DND-41 (cell line): ENCODE data around the gene STMND1.
"Not testable (repeated sequence)": the region's sequence is repeated elsewhere in the genome, so short reads cannot be mapped to it uniquely, and the experiment has no call there.

ENCODE experiments used
- ATAC-seq: fragments of 200-7000 bp; cut with Tn5 transposase; 3 replicates; pipeline ENCODE4 v1.9.1; 2021; ENCODE audit warnings: low read depth; ENCODE audit not compliant: insufficient read depth
- DNase-seq: peaks from one replicate; pipeline ENCODE4 v3.0.0-alpha.2; 2020
- H2AFZ ChIP-seq: 2 replicates; pipeline ENCODE4 v1.6.0; 2012; ENCODE audit warnings: low read depth, low read length
- H3K27ac ChIP-seq: 2 replicates; pipeline ENCODE4 v1.5.1; 2012; ENCODE audit warnings: low read length, inconsistent platforms
- H3K27me3 ChIP-seq: fragments of 200-600 bp; sonication (generic); 2 replicates; pipeline ENCODE4 v1.6.0; 2012; ENCODE audit warnings: low read length, mild to moderate bottlenecking, inconsistent platforms; ENCODE audit not compliant: insufficient read depth, poor library complexity
- H3K36me3 ChIP-seq: 2 replicates; pipeline ENCODE4 v1.5.1; 2012; ENCODE audit warnings: low read length, inconsistent platforms; ENCODE audit not compliant: insufficient read depth
- H3K4me1 ChIP-seq: 2 replicates; pipeline ENCODE4 v1.5.1; 2012; ENCODE audit warnings: mild to moderate bottlenecking, low read length; ENCODE audit not compliant: insufficient read depth
- H3K4me2 ChIP-seq: 2 replicates; pipeline ENCODE4 v1.6.0; 2012; ENCODE audit warnings: mild to moderate bottlenecking, moderate library complexity, low read length, inconsistent platforms; ENCODE audit not compliant: insufficient read depth
- H3K4me3 ChIP-seq, 2 experiments: fragments of 200-600 bp in 1 of 2; shearing (Covaris generic) in 1 of 2; 2 replicates each; pipeline ENCODE4 v1.5.1; 2012 to 2016; ENCODE audit warnings: inconsistent platforms in 2 of 2, low read length in 2 of 2, mild to moderate bottlenecking in 2 of 2, low read depth in 1 of 2, moderate library complexity in 1 of 2
- H3K79me2 ChIP-seq: 2 replicates; pipeline ENCODE4 v1.6.0; 2012; ENCODE audit warnings: low read length, inconsistent platforms; ENCODE audit not compliant: insufficient read depth
- H3K9ac ChIP-seq: 2 replicates; pipeline ENCODE4 v1.6.0; 2012; ENCODE audit warnings: low read depth, mild to moderate bottlenecking, inconsistent platforms, low read length, moderate library complexity
- H3K9me3 ChIP-seq: 2 replicates; pipeline ENCODE4 v1.5.1; 2012; ENCODE audit warnings: low read length, moderate library complexity, mild to moderate bottlenecking, inconsistent platforms; ENCODE audit not compliant: insufficient read depth, severe bottlenecking
- H4K20me1 ChIP-seq: 2 replicates; pipeline ENCODE4 v1.6.0; 2012; ENCODE audit warnings: low read length; ENCODE audit not compliant: insufficient read depth
- EZH2 ChIP-seq: IDR thresholded peaks from 3 replicates; pipeline ENCODE4 v1.6.1; 2012; ENCODE audit warnings: borderline replicate concordance, low read depth, mild to moderate bottlenecking, moderate library complexity, low read length, inconsistent platforms; ENCODE audit not compliant: severe bottlenecking
- TF ChIP-seq, protein P1 (sequence below): IDR thresholded peaks from 2 replicates; pipeline ENCODE4 v1.5.1; 2012; ENCODE audit warnings: borderline replicate concordance, low read length, moderate library complexity, mild to moderate bottlenecking; ENCODE audit not compliant: poor library complexity, severe bottlenecking; ENCODE audit errors: extremely low read depth

STMND1 gene

GRCh38 chr6:17062871-17063440 lies 38.9 kb upstream of the STMND1 start:
- Histone ChIP-seq H3K4me2 (no peak overlapping the region), H3K4me3 (no peak overlapping the region), H3K9me3 (no peaks in the 10 kb centered on the region), H3K4me1 (no peaks in the 10 kb centered on the region), H4K20me1 (no peaks in the 10 kb centered on the region), H2AFZ (no peak overlapping the region), H3K9ac (no peak overlapping the region), H3K79me2 (no peaks in the 10 kb centered on the region), H3K36me3 (no peaks in the 10 kb centered on the region), H3K27ac (no peak overlapping the region), H3K27me3 (no peaks in the 10 kb centered on the region)
- TF ChIP-seq, protein P1, sequence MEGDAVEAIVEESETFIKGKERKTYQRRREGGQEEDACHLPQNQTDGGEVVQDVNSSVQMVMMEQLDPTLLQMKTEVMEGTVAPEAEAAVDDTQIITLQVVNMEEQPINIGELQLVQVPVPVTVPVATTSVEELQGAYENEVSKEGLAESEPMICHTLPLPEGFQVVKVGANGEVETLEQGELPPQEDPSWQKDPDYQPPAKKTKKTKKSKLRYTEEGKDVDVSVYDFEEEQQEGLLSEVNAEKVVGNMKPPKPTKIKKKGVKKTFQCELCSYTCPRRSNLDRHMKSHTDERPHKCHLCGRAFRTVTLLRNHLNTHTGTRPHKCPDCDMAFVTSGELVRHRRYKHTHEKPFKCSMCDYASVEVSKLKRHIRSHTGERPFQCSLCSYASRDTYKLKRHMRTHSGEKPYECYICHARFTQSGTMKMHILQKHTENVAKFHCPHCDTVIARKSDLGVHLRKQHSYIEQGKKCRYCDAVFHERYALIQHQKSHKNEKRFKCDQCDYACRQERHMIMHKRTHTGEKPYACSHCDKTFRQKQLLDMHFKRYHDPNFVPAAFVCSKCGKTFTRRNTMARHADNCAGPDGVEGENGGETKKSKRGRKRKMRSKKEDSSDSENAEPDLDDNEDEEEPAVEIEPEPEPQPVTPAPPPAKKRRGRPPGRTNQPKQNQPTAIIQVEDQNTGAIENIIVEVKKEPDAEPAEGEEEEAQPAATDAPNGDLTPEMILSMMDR, result no peak
- TF ChIP-seq EZH2, result no peak
- no peak for DNase-seq
- no peak for ATAC-seq

GRCh38 chr6:17064975-17065374 lies 36.9 kb upstream of the STMND1 start:
- Histone ChIP-seq H3K27me3 (no peaks in the 10 kb centered on the region), H3K9me3 (peaks cover 4% of the 10 kb centered on the region), H3K4me3 (no peak overlapping the region), H2AFZ (no peak overlapping the region), H3K79me2 (no peaks in the 10 kb centered on the region), H3K36me3 (no peaks in the 10 kb centered on the region), H4K20me1 (no peaks in the 10 kb centered on the region), H3K9ac (no peak overlapping the region), H3K4me1 (no peaks in the 10 kb centered on the region), H3K27ac (no peak overlapping the region), H3K4me2 (no peak overlapping the region)
- TF ChIP-seq, protein P1, result no peak
- TF ChIP-seq EZH2, result no peak
- ATAC-seq (no peak), DNase-seq (no peak)

DNA sequence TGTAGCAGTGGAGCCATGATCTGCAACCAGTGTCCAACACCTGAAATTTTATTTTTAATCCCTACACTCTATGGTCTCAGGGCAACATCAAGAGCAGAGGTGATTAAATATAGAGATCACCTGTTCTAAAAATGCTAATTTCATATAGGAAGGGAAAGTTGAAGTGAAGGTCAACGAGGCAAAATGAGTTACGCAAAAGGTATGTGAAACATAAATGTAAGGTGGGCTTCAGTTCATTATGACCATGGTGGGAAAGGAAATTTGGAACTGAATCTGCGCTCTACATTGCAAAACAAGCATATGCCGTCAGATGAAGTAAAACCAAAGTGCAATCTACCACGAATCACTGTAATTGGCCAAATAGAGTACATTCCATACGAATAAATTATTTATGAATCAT lies 35.2 kb upstream of the STMND1 start:
- H3K4me2 ChIP-seq, result no peak overlapping the region
- DNase-seq (no peak), ATAC-seq (no peak)
- H3K4me1 ChIP-seq, result no peaks in the 10 kb centered on the region
- H3K27ac ChIP-seq, result no peak overlapping the region
- no peaks in the 10 kb centered on the region for H3K27me3 ChIP-seq
- H3K79me2 ChIP-seq, result no peaks in the 10 kb centered on the region
- peaks cover 4% of the 10 kb centered on the region for H3K9me3 ChIP-seq
- H3K36me3 ChIP-seq, result no peaks in the 10 kb centered on the region
- no peak overlapping the region for H3K9ac ChIP-seq
- TF ChIP-seq EZH2, result no peak
- TF ChIP-seq, protein P1, result no peak
- H4K20me1 ChIP-seq, result no peaks in the 10 kb centered on the region
- H2AFZ ChIP-seq, result no peak overlapping the region
- no peak overlapping the region for H3K4me3 ChIP-seq

GRCh38 chr6:17068972-17069371 lies 32.9 kb upstream of the STMND1 start:
- not testable (repeated sequence) for H3K27me3 ChIP-seq, H3K4me2 ChIP-seq, H2AFZ ChIP-seq, H3K9ac ChIP-seq, H3K79me2 ChIP-seq, H3K4me1 ChIP-seq, H3K9me3 ChIP-seq, ATAC-seq, H3K27ac ChIP-seq, H4K20me1 ChIP-seq, H3K4me3 ChIP-seq, H3K36me3 ChIP-seq, DNase-seq

GRCh38 chr6:17070400-17070799 lies 31.4 kb upstream of the STMND1 start:
- not testable (repeated sequence) for ATAC-seq

GRCh38 chr6:17073596-17073995 lies 28.3 kb upstream of the STMND1 start:
- not testable (repeated sequence) for H2AFZ ChIP-seq

More at GRCh38 chr6:17070400-17070799, 31.4 kb upstream of the STMND1 start:
- not testable (repeated sequence) for H3K4me2 ChIP-seq, H3K4me1 ChIP-seq, H3K4me3 ChIP-seq, H3K9me3 ChIP-seq, H3K9ac ChIP-seq, H4K20me1 ChIP-seq, DNase-seq, H3K36me3 ChIP-seq, H3K79me2 ChIP-seq, H3K27me3 ChIP-seq, H2AFZ ChIP-seq, H3K27ac ChIP-seq

More at GRCh38 chr6:17073596-17073995, 28.3 kb upstream of the STMND1 start:
- not testable (repeated sequence) for H3K4me1 ChIP-seq, H3K27ac ChIP-seq, H3K9ac ChIP-seq, ATAC-seq, H3K9me3 ChIP-seq, H3K4me3 ChIP-seq, H3K36me3 ChIP-seq, H4K20me1 ChIP-seq, H3K4me2 ChIP-seq, H3K79me2 ChIP-seq, DNase-seq, H3K27me3 ChIP-seq
